HG03565 (cell line): ENCODE results near the gene WDR7.

Experiments
- ATAC-seq: cut with Tn5 transposase; IDR thresholded peaks from one replicate; pipeline ENCODE4 v1.9.1; 2021; ENCODE audit warnings: mild to moderate bottlenecking, moderate library complexity; ENCODE audit not compliant: unreplicated experiment

WDR7 gene

DNA sequence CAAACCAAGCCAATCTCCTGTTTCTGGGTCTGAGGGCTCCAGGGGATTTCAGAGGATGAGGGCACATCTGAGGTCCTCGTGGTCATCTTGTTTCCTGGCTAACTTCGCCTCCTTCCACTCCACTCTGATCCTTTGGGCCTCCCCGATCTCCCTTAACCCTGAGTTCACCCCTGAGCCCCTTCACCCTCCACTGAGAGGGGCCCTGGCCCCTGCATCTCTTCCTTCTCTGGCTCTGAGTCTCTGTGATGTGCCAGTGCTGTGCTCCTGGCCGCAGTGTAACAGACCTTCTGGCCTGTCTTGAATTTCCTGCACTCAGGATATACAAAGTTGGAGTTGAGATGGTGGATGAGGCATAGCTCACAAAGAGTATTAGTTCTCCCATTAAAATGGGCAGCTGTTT, 411.0 kb downstream of the WDR7 start:
- no peak for ATAC-seq

DNA sequence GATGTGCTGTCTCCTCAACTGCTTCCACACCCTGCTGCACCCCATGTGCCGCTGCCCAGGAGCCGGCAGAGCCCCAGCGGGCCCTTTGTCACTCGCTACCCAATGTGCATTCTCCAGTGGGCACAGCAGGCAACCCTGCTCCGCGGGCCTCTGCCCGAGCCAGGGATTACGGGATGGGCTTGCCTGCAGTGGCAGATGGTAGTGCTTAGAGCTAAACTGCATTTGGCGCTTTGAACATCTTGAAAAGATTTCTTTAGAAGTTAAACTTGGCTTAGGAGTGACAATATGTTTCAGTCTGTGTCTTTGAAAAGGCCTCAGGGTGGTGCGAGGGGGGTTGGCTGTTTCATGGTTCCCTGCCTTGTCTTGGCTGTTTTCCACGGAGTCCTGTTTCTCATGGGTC, 411.7 kb downstream of the WDR7 start:
- ATAC-seq: no peak

GRCh38 chr18:57063601-57064103, 412.5 kb downstream of the WDR7 start:
- no peak for ATAC-seq

- ATAC-seq: no peak
These were observed 422.5 kb downstream of the WDR7 start for GRCh38 chr18:57073501-57074187.

- no peak for ATAC-seq
These were observed 424.7 kb downstream of the WDR7 start for GRCh38 chr18:57075716-57076400.

GRCh38 chr18:57077005-57077765, 426.0 kb downstream of the WDR7 start:
- no peak for ATAC-seq

DNA sequence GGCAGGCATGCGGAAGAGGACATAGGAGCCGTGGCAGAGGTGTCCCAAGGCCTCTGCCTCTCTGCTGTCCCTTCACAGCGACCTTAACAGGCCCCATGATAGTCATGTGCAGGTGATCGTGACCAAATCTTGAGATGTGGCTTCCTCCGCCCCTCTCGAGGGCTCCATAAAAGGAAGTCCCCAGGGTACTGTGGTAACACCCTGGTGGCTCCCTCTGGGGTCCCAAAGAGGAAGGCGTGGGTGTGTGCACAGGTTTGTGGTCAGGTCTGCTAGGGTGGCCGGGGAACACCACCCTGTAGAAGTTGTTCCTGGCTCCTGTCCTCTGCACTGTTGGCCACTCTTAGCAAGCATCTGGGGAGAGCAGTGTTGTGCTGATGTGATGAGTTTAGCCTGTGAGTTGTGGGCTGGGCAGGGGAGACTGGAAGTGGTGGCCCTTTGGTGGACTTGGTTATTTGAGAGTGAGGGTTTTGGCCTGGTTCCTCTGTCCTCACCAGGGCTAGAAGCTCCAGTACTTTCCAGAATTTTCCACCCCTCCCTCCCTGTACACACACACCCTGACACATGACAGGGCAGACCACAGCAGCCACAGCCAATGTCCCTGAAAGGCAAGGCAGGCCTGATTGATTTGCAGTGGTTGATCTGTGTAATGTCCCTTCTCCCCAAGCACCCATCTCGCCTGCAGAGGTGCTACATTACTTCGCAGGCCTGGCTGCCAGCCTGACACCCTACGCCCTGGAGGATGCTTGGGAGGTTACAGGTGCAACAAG, 426.8 kb downstream of the WDR7 start:
- ATAC-seq: peak; percentile 87

- ATAC-seq: no peak
These were observed 427.5 kb downstream of the WDR7 start for GRCh38 chr18:57078614-57079013.

DNA sequence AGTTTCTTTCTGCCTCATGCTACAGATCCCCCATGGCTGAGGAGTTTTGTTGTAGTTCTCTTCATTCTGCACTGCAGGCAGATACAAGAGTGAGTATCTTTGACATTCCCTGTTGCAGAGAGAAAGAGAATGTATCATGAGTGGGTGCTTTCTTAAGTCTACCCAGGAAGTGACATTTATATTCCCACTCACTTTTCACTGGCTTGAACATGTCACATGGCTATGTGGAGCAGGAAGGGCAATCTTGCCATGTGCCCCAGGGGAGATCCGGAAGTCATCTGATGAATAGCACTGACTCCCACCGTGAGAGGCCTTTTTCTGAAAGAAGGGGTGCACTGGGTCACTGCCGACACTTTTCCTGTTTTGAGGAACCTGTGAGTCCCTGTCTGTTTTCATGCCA, 429.3 kb downstream of the WDR7 start:
- no peak for ATAC-seq

GRCh38 chr18:57081899-57082298, 430.7 kb downstream of the WDR7 start:
- no peak for ATAC-seq

DNA sequence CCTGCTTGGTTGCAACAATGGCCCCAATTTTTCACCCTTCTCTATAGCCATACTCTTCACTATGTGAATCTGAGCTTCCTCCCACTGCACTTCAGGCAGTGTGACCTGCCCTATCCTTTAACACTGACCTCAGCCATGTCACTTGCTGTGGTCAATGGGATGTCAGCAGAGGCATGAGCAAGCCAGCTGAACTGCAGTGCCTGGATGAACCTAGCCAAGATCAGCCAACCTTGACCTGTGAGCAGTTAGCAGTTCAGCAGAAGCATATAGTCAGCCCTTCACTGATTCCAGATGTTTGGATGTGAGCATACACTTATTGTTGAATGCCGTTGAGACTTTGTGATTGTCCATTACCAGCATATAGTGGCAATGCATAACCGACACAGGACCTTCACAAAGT, 432.3 kb downstream of the WDR7 start:
- no peak for ATAC-seq

DNA sequence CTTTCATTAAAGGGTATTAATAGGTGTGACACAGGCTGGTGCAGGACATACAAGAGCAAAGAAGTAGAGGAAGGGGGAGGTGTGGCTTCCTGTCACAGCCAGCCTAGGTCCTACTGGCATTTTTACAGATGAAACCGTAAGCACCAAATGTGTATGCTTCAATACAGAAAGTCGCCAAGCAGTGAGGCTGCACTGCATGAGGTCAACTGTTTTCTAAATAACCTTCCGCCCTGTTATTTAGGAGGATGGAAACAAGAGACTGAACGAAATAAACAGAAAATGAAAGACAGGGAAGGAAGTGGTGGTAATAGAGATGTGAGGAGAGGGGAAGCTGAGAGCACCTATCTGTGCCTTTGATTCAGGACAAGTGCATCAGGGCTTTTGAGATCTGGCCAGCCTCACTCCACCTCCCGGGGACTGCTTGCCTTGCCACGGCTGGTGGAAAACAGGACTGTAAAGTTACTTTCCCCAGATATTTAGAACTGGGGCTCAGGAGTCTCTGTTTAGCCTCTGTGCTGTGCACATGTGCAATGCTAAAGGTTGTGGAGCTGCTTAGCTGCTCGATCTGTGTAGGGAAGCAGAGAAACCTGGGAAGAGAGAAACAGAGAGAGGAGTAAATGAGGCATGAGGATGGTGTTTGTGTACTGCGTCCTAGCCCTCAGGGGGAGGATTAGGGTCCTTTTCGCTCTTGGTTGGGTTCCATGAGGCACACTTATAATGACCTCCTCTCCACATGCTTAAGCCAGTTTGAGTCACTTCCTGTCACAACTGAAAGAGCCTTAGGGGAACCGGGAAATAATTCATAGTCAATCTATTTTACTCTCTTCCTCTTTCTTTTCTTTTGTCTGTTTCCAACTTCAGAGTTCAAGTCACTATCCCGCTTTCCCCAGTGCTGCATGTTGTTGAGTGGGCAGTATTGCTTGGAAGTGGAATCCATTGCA, 433.4 kb downstream of the WDR7 start:
- peak; percentile 63 for ATAC-seq

DNA sequence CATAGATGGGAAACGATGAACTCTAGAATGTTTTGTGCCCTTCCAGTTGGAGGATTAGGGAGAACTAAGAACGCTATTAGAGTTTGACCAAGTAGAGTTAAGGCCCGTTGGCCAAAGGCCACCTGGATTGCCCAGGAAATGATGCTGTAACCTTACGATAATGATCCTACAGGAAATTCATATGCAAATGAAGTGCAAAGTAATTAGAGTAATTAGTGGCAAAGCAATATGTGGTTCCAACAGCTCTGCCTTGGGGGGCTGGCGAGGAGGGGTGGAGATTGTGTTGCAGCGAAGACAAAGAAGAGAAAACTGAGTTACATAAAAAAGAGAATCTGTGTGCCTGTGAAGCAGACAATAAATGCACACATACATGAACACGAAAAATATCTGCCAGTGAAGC, 434.2 kb downstream of the WDR7 start:
- ATAC-seq: no peak

DNA sequence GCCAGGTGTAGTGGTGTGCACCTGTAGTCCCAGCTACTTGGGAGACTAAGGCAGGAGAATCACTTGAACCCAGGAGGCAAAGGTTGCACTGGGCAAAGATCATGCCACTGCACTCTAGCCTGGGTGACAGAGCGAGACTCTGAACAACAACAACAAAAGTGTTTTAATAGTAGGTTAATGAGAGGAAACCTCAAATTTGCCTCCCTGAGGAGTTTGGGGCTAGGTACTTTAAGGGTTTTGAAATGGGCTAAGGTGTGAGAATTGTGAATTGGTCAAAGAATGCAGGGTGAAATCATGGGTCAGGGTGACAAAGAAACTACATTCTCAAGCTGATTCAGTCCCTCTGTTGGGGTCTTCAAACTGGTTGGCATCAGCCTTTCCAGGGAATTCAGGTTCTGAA, 435.0 kb downstream of the WDR7 start:
- no peak for ATAC-seq
